ENCODE results near the gene RPS19.

Gene RPS19

GRCh38 chr19:41847351-41848105, 12.5 kb upstream of the RPS19 start:
- no peak overlapping the region for H3K4me3 ChIP-seq (ENCODE audit: low read depth, low read length)
- TF ChIP-seq CTCF (conservative IDR thresholded peaks at IDR 0.05; ENCODE audit: low read depth, low read length): no peak
- no peak for DNase-seq (ENCODE audit: low read depth)

- no peak overlapping the region for H3K4me3 ChIP-seq (ENCODE audit: low read depth, low read length)
- DNase-seq (ENCODE audit: low read depth): no peak
- TF ChIP-seq CTCF (conservative IDR thresholded peaks at IDR 0.05; ENCODE audit: low read depth, low read length): no peak
Observed at GRCh38 chr19:41848666-41849065, 11.4 kb upstream of the RPS19 start.

- no peak for DNase-seq (ENCODE audit: low read depth)
Observed at GRCh38 chr19:41849067-41849466, 11.0 kb upstream of the RPS19 start.

GRCh38 chr19:41850381-41850780, 9.7 kb upstream of the RPS19 start:
- no peak for TF ChIP-seq CTCF (conservative IDR thresholded peaks at IDR 0.05; ENCODE audit: low read depth, low read length)
- DNase-seq (ENCODE audit: low read depth): no peak
- H3K4me3 ChIP-seq (ENCODE audit: low read depth, low read length): no peak overlapping the region

More at GRCh38 chr19:41849067-41849466, 11.0 kb upstream of the RPS19 start:
- H3K4me3 ChIP-seq (ENCODE audit: low read depth, low read length): no peak overlapping the region
- TF ChIP-seq CTCF (conservative IDR thresholded peaks at IDR 0.05; ENCODE audit: low read depth, low read length): no peak

GRCh38 chr19:41851456-41851855, 8.6 kb upstream of the RPS19 start:
- DNase-seq (ENCODE audit: low read depth): no peak
- TF ChIP-seq CTCF (conservative IDR thresholded peaks at IDR 0.05; ENCODE audit: low read depth, low read length): no peak
- H3K4me3 ChIP-seq (ENCODE audit: low read depth, low read length): no peak overlapping the region

GRCh38 chr19:41853344-41853743, 6.7 kb upstream of the RPS19 start:
- no peak overlapping the region for H3K4me3 ChIP-seq (ENCODE audit: low read depth, low read length)
- DNase-seq (ENCODE audit: low read depth): no peak
- no peak for TF ChIP-seq CTCF (conservative IDR thresholded peaks at IDR 0.05; ENCODE audit: low read depth, low read length)

GRCh38 chr19:41853768-41854167, 6.3 kb upstream of the RPS19 start:
- DNase-seq (ENCODE audit: low read depth): no peak
- no peak for TF ChIP-seq CTCF (conservative IDR thresholded peaks at IDR 0.05; ENCODE audit: low read depth, low read length)
- no peak overlapping the region for H3K4me3 ChIP-seq (ENCODE audit: low read depth, low read length)
